ENCODE data around the gene PRSS16. TPM values are rescaled to one million over a fixed set of nuclear protein-coding genes. Genes with fewer than 3 reads are reported as not detected.

Gene PRSS16
- total and polyA plus RNA-seq, 10 donors, result 0.09 to 6.0 (median 0.88) TPM

GRCh38 chr6:27237089-27237803 is 10.3 kb upstream of the PRSS16 start:
- peaks cover 0 to 19% (median 0%) of the 10 kb centered on the region in 6 donors for H3K4me1 ChIP-seq
- H3K27ac ChIP-seq, result no peak overlapping the region
- 15 to 17% (median 16%) methylated on average over 20 of the region's 20 CpGs for WGBS, 5 donors
- TF ChIP-seq, protein P1, sequence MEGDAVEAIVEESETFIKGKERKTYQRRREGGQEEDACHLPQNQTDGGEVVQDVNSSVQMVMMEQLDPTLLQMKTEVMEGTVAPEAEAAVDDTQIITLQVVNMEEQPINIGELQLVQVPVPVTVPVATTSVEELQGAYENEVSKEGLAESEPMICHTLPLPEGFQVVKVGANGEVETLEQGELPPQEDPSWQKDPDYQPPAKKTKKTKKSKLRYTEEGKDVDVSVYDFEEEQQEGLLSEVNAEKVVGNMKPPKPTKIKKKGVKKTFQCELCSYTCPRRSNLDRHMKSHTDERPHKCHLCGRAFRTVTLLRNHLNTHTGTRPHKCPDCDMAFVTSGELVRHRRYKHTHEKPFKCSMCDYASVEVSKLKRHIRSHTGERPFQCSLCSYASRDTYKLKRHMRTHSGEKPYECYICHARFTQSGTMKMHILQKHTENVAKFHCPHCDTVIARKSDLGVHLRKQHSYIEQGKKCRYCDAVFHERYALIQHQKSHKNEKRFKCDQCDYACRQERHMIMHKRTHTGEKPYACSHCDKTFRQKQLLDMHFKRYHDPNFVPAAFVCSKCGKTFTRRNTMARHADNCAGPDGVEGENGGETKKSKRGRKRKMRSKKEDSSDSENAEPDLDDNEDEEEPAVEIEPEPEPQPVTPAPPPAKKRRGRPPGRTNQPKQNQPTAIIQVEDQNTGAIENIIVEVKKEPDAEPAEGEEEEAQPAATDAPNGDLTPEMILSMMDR (IDR thresholded peaks at IDR 0.05 in 8 of 11, conservative IDR thresholded peaks at IDR 0.05 in 3 of 11), result no peak
- TF ChIP-seq POLR2AphosphoS5 (IDR thresholded peaks at IDR 0.05) (no peak), POLR2A (IDR thresholded peaks at IDR 0.05) (no peak)
- H3K27me3 ChIP-seq (replicated peaks in 1 of 7), result peaks cover 0 to 98% (median 80%) of the 10 kb centered on the region in 7 donors
- no peak for DNase-seq
- no peaks in the 10 kb centered on the region for H3K36me3 ChIP-seq
- H3K4me3 ChIP-seq, result no peak overlapping the region
- H3K9me3 ChIP-seq, result peaks cover 0 to 21% (median 0%) of the 10 kb centered on the region in 8 donors
- intact Hi-C loops (cut with DNase I; ENCODE audit: low total_unique reads), result no loop called here

- Histone ChIP-seq H3K4me1 (peaks cover 0 to 19% (median 0%) of the 10 kb centered on the region in 6 donors), H3K9me3 (peaks cover 0 to 21% (median 0%) of the 10 kb centered on the region in 8 donors), H3K27me3 (replicated peaks in 1 of 7) (peaks cover 0 to 100% (median 76%) of the 10 kb centered on the region in 7 donors), H3K4me3 (peak overlapping the region in 1 of 8 donors; percentile 30), H3K36me3 (no peaks in the 10 kb centered on the region), H3K27ac (no peak overlapping the region)
- no peak for DNase-seq
- 5 to 6% (median 5%) methylated on average over 40 to 41 of the region's 41 CpGs for WGBS, 5 donors
- no peak for TF ChIP-seq POLR2A (IDR thresholded peaks at IDR 0.05)
- no peak for TF ChIP-seq POLR2AphosphoS5 (IDR thresholded peaks at IDR 0.05)
- TF ChIP-seq, protein P1 (IDR thresholded peaks at IDR 0.05 in 8 of 11, conservative IDR thresholded peaks at IDR 0.05 in 3 of 11), result no peak
- intact Hi-C loops (cut with DNase I; ENCODE audit: low total_unique reads), result no loop called here
These were observed 9.2 kb upstream of the PRSS16 start for GRCh38 chr6:27238010-27238983.

DNA sequence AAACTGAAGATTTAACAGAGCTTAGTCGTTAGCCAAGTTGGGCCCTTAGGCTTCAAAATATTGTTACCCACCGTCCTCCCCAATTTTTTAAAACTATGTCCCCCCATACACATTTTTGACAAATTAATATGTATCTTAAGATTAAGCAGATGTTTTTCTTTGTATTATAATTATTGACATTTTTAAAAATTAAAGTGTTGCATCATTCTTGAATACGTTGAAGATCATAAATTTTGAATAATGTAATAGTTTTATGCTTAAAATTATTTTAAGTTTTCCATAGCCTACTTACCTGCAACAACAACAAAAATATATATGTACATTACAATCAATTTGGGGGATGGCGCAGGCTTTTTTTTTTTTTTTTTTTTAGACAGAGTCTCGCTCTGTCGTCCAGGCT is 8.2 kb upstream of the PRSS16 start:
- no peak for TF ChIP-seq POLR2AphosphoS5 (IDR thresholded peaks at IDR 0.05)
- TF ChIP-seq POLR2A (IDR thresholded peaks at IDR 0.05), result no peak
- TF ChIP-seq, protein P1 (IDR thresholded peaks at IDR 0.05 in 8 of 11, conservative IDR thresholded peaks at IDR 0.05 in 3 of 11), result no peak
- no peak for DNase-seq
- Histone ChIP-seq H3K4me3 (no peak overlapping the region), H3K27me3 (replicated peaks in 1 of 7) (peaks cover 0 to 100% (median 68%) of the 10 kb centered on the region in 7 donors), H3K4me1 (peaks cover 0 to 19% (median 0%) of the 10 kb centered on the region in 6 donors), H3K36me3 (no peaks in the 10 kb centered on the region), H3K27ac (no peak overlapping the region), H3K9me3 (peaks cover 0 to 21% (median 0%) of the 10 kb centered on the region in 8 donors)
- intact Hi-C loops (cut with DNase I; ENCODE audit: low total_unique reads), result no loop called here
- 78 to 86% (median 83%) methylated on average over 6 of the region's 6 CpGs for WGBS, 5 donors
